Measurements from ENCODE around the gene CSTPP1. TPM values are rescaled to one million over a fixed set of nuclear protein-coding genes. Genes with fewer than 3 reads are reported as not detected.

Gene CSTPP1
- total and polyA plus RNA-seq, 2 of the 8 experiments (the other 6 are each of a cell fraction or from before 2014, with no cell fraction given), result 24.2 to 28.7 TPM

GRCh38 chr11:46917762-46918082, 18.8 kb upstream of the CSTPP1 start:
- Histone ChIP-seq H3K4me3 (ENCODE audit: extremely low read depth in 1 of 4, insufficient read depth in 2 of 4, low read depth in 3 of 4, low read length in 4 of 4) (peak overlapping the region; percentile 53 to 74 (median 62)), H2BK12ac (ENCODE audit: low read depth, low read length) (no peak overlapping the region), H3K4ac (replicated peaks; ENCODE audit: insufficient read length, low read depth, low read length) (no peak overlapping the region), H2BK5ac (ENCODE audit: low read depth, low read length) (no peak overlapping the region), H2AFZ (ENCODE audit: low read length) (no peak overlapping the region), H3K79me2 (ENCODE audit: control insufficient read depth in 1 of 2, insufficient read depth in 2 of 2, low read length in 2 of 2) (peaks cover 7 to 28% of the 10 kb centered on the region in 2 experiments), H3K23me2 (ENCODE audit: low read depth, low read length) (peaks cover 19% of the 10 kb centered on the region), H3K9me3 (ENCODE audit: insufficient read depth in 2 of 2, low read depth in 1 of 2, low read length in 1 of 2) (no peaks in the 10 kb centered on the region), H4K91ac (replicated peaks; ENCODE audit: insufficient read length, low read length) (no peak overlapping the region), H3K56ac (replicated peaks; ENCODE audit: insufficient read length, low read depth, low read length) (no peak overlapping the region), H3K36me3 (ENCODE audit: control insufficient read depth in 2 of 4, insufficient read depth in 4 of 4, low read length in 3 of 4) (no peaks in the 10 kb centered on the region), H3K4me2 (ENCODE audit: insufficient read depth in 1 of 2, low read depth in 2 of 2, low read length in 2 of 2) (peak overlapping the region; percentile 93 to 95), H3K4me1 (replicated peaks in 1 of 4; ENCODE audit: control insufficient read depth in 3 of 4, insufficient read depth in 4 of 4, low read length in 3 of 4) (peaks cover 14 to 20% (median 18%) of the 10 kb centered on the region in 4 experiments), H2BK120ac (replicated peaks; ENCODE audit: low read depth, low read length) (no peak overlapping the region), H3K18ac (ENCODE audit: extremely low read depth, low read length) (peak overlapping the region; percentile 71), H3K27me3 (replicated peaks in 1 of 4; ENCODE audit: control insufficient read depth in 3 of 4, extremely low read depth in 1 of 4, insufficient read depth in 3 of 4, low read length in 3 of 4) (peaks cover 0 to 15% (median 5%) of the 10 kb centered on the region in 4 experiments; a peak in 5 of 7 replicates), H4K8ac (ENCODE audit: extremely low read depth, insufficient read depth, low read length) (no peak overlapping the region; the same call in 1 of the 2 replicates), H3K27ac (ENCODE audit: low read depth, low read length) (no peak overlapping the region), H2BK15ac (ENCODE audit: low read length) (no peak overlapping the region), H2AK5ac (ENCODE audit: low read depth, low read length) (no peak overlapping the region), H3K79me1 (ENCODE audit: low read depth, low read length) (peaks cover 11% of the 10 kb centered on the region), H3K23ac (ENCODE audit: insufficient read length) (no peak overlapping the region), H3K14ac (ENCODE audit: insufficient read length) (no peak overlapping the region), H3K9ac (replicated peaks in 1 of 4; ENCODE audit: extremely low read depth in 1 of 4, low read depth in 3 of 4, low read length in 3 of 4) (peak overlapping the region in 3 of 4 experiments; percentile 56 to 84 (median 61); a peak in 4 of 7 replicates), H2BK20ac (ENCODE audit: low read length) (no peak overlapping the region), H4K5ac (ENCODE audit: insufficient read length, low read depth, low read length) (no peak overlapping the region), H4K20me1 (replicated peaks in 1 of 2; ENCODE audit: control insufficient read depth in 1 of 2, insufficient read depth in 2 of 2, low read length in 2 of 2) (peaks cover 0 to 2% of the 10 kb centered on the region in 2 experiments)
- WGBS, 2 experiments (ENCODE audit: extremely low coverage in 1 of 2, insufficient coverage in 1 of 2, insufficient read length in 1 of 2, insufficient replicate concordance in 2 of 2, low coverage in 1 of 2, low lambda C conversion rate in 2 of 2, missing lambda C conversion rate in 1 of 2), result 1% methylated on average over 20 of the region's 22 CpGs; no CpG with 5 or more reads in 1 of the 2 experiments
- no peak for DNase-seq (ENCODE audit: low read depth in 1 of 2, low spot score in 2 of 2)
- ChIA-PET POLR2A (ENCODE audit: partially characterized antibody) (interaction anchor here (1.1 to 1.3 kb wide), 2 partner anchors 19 to 243 kb away, joined by 3 read pairs; partner anchors contain the start of gene CSTPP1), CTCF (ENCODE audit: partially characterized antibody) (interaction anchor here (1.4 to 6.6 kb wide), 5 partner anchors 11 to 240 kb away, joined by 5 to 81 read pairs (median 12); partner anchors contain the start of gene CSTPP1)
- no peak for FAIRE-seq
- no peak for TF ChIP-seq SIX5 (IDR thresholded peaks at IDR 0.05; ENCODE audit: low read depth, low read length)
- TF ChIP-seq KDM4A (IDR thresholded peaks at IDR 0.05; ENCODE audit: low read depth, low read length, severe bottlenecking), result peak; percentile 30
